Large intestine (tissue), 3 donors: Measurements from ENCODE around the gene SLC25A33. TPM values are rescaled to one million over a fixed set of nuclear protein-coding genes. Genes with fewer than 3 reads are reported as not detected.

Source experiments
- DNase-seq, 2 donors: peaks; one replicate each; pipeline versions ENCODE4 v3.0.0 to v3.0.0-alpha.2; 2013
- H3K27ac ChIP-seq: one replicate; pipeline ENCODE4 v1.5.1; 2013; ENCODE audit warnings: low read length
- H3K27me3 ChIP-seq: 2 replicates; pipeline ENCODE4 v1.6.1; 2013; ENCODE audit warnings: low read length; ENCODE audit not compliant: control insufficient read depth, insufficient read depth
- H3K36me3 ChIP-seq: 2 replicates; pipeline ENCODE4 v1.6.1; 2013; ENCODE audit warnings: low read length; ENCODE audit not compliant: control insufficient read depth, insufficient read depth
- H3K4me1 ChIP-seq: one replicate; pipeline ENCODE4 v1.6.1; 2013; ENCODE audit warnings: low read length; ENCODE audit not compliant: control insufficient read depth, insufficient read depth
- H3K4me3 ChIP-seq: one replicate; pipeline ENCODE4 v1.5.1; 2013; ENCODE audit warnings: low read length
- H3K9me3 ChIP-seq: one replicate; pipeline ENCODE4 v1.6.1; 2013; ENCODE audit warnings: mild to moderate bottlenecking, low read depth, low read length, moderate library complexity; ENCODE audit not compliant: control insufficient read depth
- WGBS: methylation state at CpG from one replicate; pipeline ENCODE4 v1.1.5; 2013; ENCODE audit warnings: low lambda C conversion rate; ENCODE audit not compliant: insufficient coverage; 5-methylcytosine and 5-hydroxymethylcytosine counted together
- polyA plus RNA-seq: library from polyadenylated mRNA; unstranded; fragments of 120-200 nt; gene quantifications from one replicate; pipeline ENCODE4 v1.2.1, GENCODE V29; 2013

Gene SLC25A33
- polyA plus RNA-seq, 1 donor, result 6.0 TPM

DNA sequence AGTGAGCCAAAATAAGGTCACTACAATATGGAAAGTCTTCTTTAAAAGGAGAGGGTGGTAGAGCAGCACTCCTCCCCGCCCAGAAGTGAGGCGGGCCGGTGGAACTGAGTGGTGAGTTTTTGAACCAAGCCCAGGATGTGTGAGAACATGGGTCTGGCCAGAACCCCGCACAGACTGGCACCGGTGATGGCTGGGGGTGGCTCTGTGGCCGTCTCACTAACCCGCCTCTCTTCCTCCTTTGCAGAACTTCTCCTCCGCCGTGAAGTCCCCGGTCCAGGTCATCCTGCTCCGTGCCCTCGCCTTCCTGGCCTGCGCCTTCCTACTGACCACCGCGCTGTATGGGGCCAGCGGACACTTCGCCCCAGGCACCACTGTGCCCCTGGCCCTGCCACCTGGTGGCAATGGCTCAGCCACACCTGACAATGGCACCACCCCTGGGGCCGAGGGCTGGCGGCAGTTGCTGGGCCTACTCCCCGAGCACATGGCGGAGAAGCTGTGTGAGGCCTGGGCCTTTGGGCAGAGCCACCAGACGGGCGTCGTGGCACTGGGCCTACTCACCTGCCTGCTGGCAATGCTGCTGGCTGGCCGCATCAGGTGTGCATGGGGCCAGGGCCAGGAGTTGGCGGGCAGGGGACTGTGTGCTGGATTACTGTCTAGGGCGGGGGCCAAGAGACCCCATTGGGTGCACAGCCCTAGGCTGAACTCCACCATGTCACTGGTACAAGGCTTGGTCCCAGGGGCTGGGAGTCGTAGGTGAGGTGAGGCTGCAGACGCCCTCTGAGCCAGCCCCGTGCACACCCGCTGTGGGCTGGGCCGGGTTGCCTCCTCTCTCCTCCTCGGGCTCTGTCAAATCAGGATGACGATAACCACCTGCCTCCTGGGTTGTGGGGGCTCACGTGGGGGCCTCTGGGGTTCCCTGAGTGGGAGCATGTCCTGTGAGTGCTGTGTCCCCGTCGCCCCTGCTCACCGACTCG, 61.9 kb downstream of the SLC25A33 start:
- H3K27me3 ChIP-seq, result no peaks in the 10 kb centered on the region
- H3K36me3 ChIP-seq, result peaks cover 65% of the 10 kb centered on the region
- no peak overlapping the region for H3K4me3 ChIP-seq
- no peak overlapping the region for H3K27ac ChIP-seq
- H3K4me1 ChIP-seq, result no peaks in the 10 kb centered on the region
- no peak for DNase-seq
- no CpG with 5 or more reads among the region's 39 CpGs for WGBS
- H3K9me3 ChIP-seq, result no peaks in the 10 kb centered on the region

DNA sequence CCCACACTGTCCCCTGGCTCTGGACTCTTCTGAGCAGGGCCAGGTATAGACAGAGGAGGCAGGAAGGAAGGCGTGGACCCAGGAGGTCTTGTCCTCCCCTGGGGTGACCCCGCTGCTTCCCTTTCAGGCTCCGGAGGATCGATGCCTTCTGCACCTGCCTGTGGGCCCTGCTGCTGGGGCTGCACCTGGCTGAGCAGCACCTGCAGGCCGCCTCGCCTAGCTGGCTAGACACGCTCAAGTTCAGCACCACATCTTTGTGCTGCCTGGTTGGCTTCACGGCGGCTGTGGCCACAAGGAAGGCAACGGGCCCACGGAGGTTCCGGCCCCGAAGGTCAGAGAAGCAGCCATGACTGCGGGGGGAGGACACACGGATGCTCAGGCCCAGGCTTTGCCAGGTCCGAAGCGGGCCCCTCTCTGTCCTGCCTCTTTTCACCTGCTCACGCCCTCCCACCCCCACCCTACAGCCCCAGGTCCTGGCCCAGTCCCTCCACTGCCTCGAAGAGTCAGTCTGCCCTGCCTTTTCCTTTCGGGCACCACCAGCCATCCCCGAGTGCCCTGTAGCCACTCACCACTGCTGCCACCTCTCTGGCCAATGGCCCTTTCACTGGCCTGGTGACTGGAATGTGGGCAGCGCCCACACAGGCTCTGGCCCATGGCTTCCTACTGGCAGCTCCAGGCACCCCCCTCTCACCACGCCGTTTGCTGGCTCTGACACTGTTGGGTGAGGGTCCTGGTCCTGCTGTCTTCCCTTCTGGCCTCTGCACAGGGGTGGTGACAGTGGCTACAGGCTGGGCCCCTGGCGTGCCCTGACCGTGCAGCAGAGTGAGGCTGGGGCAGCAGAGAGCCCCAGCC, 62.9 kb downstream of the SLC25A33 start:
- Histone ChIP-seq H3K4me1 (no peaks in the 10 kb centered on the region), H3K9me3 (no peaks in the 10 kb centered on the region), H3K27me3 (no peaks in the 10 kb centered on the region), H3K4me3 (no peak overlapping the region), H3K27ac (no peak overlapping the region), H3K36me3 (peaks cover 68% of the 10 kb centered on the region)
- no peak for DNase-seq
- WGBS, result no CpG with 5 or more reads among the region's 26 CpGs

DNA sequence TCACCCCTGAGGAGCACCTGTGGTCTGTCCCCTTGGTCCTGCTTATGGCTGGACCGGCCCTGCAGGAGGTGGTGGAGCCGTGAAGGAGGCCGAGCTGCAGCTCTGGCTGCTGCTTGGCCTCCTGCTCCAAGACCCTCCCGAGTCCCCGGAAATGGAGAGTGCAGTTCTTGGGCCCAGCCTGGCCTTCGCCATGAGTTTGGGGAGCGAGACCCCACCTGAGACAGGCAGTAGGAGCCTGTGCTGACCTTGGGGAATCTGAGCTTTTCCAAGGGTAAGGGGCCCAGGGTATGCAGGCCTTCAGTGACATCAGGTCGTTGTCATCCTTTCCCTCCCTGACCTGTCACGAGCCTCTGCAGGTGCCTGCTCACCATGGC, 63.5 kb downstream of the SLC25A33 start:
- H3K27ac ChIP-seq, result no peak overlapping the region
- no peaks in the 10 kb centered on the region for H3K9me3 ChIP-seq
- no peak for DNase-seq
- H3K4me1 ChIP-seq, result no peaks in the 10 kb centered on the region
- no peaks in the 10 kb centered on the region for H3K27me3 ChIP-seq
- no CpG with 5 or more reads among the region's 9 CpGs for WGBS
- peaks cover 67% of the 10 kb centered on the region for H3K36me3 ChIP-seq
- H3K4me3 ChIP-seq, result no peak overlapping the region

DNA sequence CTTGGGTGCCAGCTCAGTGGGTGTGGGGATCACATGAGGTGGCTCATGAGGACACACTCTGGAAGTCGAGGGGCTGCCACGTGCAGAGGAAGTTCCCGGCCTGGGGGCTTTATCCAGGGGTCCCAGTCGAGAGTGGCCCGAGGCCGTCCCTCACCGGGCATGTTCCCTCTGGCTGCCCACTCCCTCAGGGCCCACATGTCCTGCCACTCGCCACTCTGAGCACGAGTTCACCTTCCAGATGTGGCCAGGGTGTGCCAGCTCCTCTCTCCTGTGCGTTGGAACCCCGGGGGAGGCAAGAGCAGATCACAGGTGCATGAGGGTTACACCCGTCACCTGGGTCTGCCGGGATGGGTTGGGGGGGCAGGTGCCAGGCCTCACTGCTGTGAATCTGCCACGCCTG, 64.0 kb downstream of the SLC25A33 start:
- no CpG with 5 or more reads among the region's 14 CpGs for WGBS
- H3K9me3 ChIP-seq, result no peaks in the 10 kb centered on the region
- no peaks in the 10 kb centered on the region for H3K4me1 ChIP-seq
- no peak overlapping the region for H3K27ac ChIP-seq
- no peak for DNase-seq
- H3K4me3 ChIP-seq, result no peak overlapping the region
- H3K36me3 ChIP-seq, result peaks cover 66% of the 10 kb centered on the region
- H3K27me3 ChIP-seq, result no peaks in the 10 kb centered on the region

DNA sequence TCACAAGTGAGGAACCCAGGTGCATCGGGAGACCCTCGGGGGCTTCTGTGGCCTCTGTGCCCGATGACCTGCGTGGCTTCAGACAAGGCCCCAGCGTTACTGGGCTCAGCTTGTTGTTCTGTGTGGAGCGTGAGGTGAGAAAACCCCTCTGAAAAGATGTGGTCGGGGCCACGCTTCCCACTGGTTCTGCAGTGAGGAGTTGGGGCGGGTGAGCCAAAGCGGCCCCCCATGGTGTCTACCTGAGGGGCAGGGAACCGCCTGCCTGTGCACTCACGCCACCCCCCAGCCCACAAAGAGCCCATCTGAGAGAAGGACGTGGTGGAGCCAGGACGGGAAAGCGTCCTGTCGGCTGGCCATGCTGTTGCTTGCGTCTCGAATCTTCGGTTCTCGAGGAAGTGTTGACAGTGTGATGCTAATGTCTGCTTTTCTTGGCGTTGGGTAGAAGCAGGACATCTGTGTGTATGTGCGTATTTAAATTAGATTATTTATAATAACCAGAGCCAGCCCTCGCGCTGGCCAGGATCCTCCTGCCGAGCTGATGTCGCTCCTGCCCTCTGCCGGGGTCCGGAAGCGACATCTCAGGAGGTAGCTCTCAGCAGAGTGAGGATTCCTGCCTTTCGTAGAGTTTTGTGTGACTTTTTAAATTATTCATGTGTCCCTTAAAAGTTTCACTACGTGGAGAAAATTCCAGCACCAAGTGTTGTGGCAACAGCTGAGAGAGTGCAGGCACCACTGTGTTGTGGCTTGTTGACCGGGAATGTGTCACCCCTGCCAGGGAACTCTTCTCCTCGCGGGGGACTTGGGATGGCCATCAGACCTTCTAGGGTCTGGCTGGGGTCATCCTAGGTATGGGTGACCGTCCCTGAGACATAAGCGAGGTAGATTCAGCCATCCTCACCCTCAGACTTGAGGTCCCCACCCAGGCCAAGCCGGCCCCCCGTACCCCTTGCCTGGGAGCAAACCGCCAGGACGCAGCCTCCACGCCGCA, 64.8 kb downstream of the SLC25A33 start:
- H3K36me3 ChIP-seq, result peaks cover 69% of the 10 kb centered on the region
- H3K9me3 ChIP-seq, result no peaks in the 10 kb centered on the region
- H3K27ac ChIP-seq, result no peak overlapping the region
- H3K27me3 ChIP-seq, result no peaks in the 10 kb centered on the region
- WGBS, result 80% methylated on average over 1 of the region's 42 CpGs
- H3K4me1 ChIP-seq, result no peaks in the 10 kb centered on the region
- no peak overlapping the region for H3K4me3 ChIP-seq
- DNase-seq, result no peak

DNA sequence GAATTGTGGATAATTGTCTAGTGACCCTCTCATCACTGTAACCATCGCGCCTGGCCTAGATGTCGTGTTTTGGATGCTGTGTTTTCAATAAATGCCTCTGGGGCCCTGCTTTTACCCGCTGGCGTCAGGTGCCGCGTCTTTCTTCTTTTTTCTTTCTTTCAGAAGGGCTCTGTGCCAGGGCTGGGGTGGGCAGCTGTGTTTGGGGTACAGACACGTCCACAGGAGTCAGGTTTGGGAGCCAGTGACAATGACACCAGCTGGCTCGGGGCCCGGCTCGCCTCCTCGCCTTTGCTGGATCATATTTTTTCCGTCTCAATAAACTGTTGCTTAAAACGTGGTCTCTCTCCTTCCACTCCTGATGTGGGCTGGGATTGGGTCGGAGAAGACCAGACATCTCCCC, 65.6 kb downstream of the SLC25A33 start:
- Histone ChIP-seq H3K27ac (no peak overlapping the region), H3K9me3 (no peaks in the 10 kb centered on the region), H3K27me3 (no peaks in the 10 kb centered on the region), H3K4me3 (no peak overlapping the region), H3K4me1 (no peaks in the 10 kb centered on the region), H3K36me3 (peaks cover 76% of the 10 kb centered on the region)
- DNase-seq, result no peak
- WGBS, result 80% methylated on average over 1 of the region's 15 CpGs

DNA sequence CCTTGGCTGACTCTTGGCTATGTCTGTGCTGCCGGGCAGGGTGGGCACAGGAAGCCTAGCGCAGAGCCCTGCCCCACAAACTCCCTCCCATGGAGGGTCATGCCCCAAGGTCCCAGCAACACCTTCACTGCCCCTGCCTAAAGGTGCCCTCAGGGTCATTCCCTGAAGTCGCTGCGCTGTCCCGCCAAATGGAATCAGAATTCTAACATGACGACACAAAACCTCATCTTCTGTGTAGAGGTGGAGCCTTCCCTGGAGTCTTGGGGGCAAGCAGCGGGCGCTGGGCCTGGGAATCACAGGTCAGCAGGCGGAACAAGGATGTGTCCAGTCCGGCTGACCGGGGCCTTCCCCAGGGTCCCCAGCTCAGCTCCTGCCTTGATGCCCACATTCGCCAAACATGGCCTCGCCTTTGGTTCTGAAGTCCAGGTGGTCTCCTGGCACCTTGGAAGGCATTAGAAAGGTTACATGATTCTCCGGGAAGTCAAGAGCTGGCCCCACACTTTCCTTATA, 66.7 kb downstream of the SLC25A33 start:
- H3K27me3 ChIP-seq, result no peaks in the 10 kb centered on the region
- H3K27ac ChIP-seq, result no peak overlapping the region
- WGBS, result no CpG with 5 or more reads among the region's 14 CpGs
- H3K4me1 ChIP-seq, result no peaks in the 10 kb centered on the region
- no peak overlapping the region for H3K4me3 ChIP-seq
- peaks cover 78% of the 10 kb centered on the region for H3K36me3 ChIP-seq
- DNase-seq, result no peak
- no peaks in the 10 kb centered on the region for H3K9me3 ChIP-seq

DNA sequence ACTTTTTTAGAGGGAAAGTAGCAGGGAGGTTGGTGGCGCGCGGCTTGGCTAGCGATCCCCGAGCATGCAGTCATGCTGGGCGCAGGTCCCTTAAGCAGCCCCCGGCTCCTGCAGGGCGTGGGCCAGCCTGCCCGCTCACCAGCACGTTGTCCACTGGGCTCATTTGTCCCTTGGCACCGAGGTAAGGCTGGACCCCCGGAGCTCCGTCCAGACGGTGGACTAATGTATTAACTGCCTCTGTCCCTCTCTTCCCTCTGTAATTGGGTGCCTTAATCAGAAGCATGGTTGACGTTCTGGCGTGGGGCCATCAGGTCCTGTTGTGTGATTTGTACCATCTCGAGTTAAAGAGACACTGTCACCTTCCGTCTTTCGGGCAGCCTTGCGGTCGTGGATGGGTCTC, 67.2 kb downstream of the SLC25A33 start:
- peaks cover 75% of the 10 kb centered on the region for H3K36me3 ChIP-seq
- H3K4me3 ChIP-seq, result no peak overlapping the region
- DNase-seq, result no peak
- no peak overlapping the region for H3K27ac ChIP-seq
- no peaks in the 10 kb centered on the region for H3K4me1 ChIP-seq
- H3K9me3 ChIP-seq, result no peaks in the 10 kb centered on the region
- WGBS, result no CpG with 5 or more reads among the region's 21 CpGs
- H3K27me3 ChIP-seq, result no peaks in the 10 kb centered on the region

DNA sequence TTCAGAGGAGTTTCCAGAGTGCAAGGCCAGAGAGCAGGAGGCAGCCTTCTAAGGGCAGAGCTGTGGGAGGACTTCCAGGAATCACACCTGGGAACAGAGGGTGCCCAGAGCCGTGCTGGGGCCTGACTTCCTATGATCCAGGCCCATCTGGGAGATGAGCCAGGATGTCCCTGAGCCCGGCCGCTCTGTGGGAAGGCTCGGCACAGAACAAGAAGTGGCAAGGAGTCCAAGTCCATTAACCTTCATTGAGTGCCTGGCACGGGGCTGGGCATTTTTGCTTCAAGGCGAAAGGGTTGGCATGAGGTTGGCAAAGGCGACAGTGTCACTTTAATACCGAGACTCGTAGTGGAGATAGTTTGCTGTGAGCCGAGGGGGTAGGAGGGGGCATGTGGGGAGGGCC, 67.7 kb downstream of the SLC25A33 start:
- no peak for DNase-seq
- no peaks in the 10 kb centered on the region for H3K4me1 ChIP-seq
- peaks cover 75% of the 10 kb centered on the region for H3K36me3 ChIP-seq

More for the DNA sequence above, 67.7 kb downstream of the SLC25A33 start:
- H3K27ac ChIP-seq, result no peak overlapping the region
- H3K4me3 ChIP-seq, result no peak overlapping the region
- H3K9me3 ChIP-seq, result no peaks in the 10 kb centered on the region
- no CpG with 5 or more reads among the region's 10 CpGs for WGBS
- H3K27me3 ChIP-seq, result no peaks in the 10 kb centered on the region
